ENCODE measurements around the gene FERMT2.

The FERMT2 gene

GRCh38 chr14:52950898-52951680, at the start of gene FERMT2:
TSS of gene FERMT2 (minus strand) at chr14:52951050. CDS start at chr14:52950568, 482 bp downstream.
- H3K27ac ChIP-seq: peak within 1 kb of the TSS; percentile 68
- TF ChIP-seq CTCF (conservative IDR thresholded peaks at IDR 0.05): no peak
- no peak for TF ChIP-seq ZFX (IDR thresholded peaks at IDR 0.05)

GRCh38 chr14:52998376-52999015, 47.6 kb upstream of the FERMT2 start:
- TF ChIP-seq ZFX (IDR thresholded peaks at IDR 0.05) (no peak), CTCF (conservative IDR thresholded peaks at IDR 0.05) (no peak)
- H3K27ac ChIP-seq: no peak overlapping the region

GRCh38 chr14:52996493-52996892, 45.6 kb upstream of the FERMT2 start:
- H3K27ac ChIP-seq: no peak overlapping the region
- TF ChIP-seq CTCF (conservative IDR thresholded peaks at IDR 0.05): no peak
- TF ChIP-seq ZFX (IDR thresholded peaks at IDR 0.05): no peak

GRCh38 chr14:52995998-52996397, 45.1 kb upstream of the FERMT2 start:
- H3K27ac ChIP-seq: no peak overlapping the region
- TF ChIP-seq ZFX (IDR thresholded peaks at IDR 0.05) (no peak), CTCF (conservative IDR thresholded peaks at IDR 0.05) (no peak)

GRCh38 chr14:52992236-52992870, 41.5 kb upstream of the FERMT2 start:
- no peak for TF ChIP-seq CTCF (conservative IDR thresholded peaks at IDR 0.05)
- no peak for TF ChIP-seq ZFX (IDR thresholded peaks at IDR 0.05)
- no peak overlapping the region for H3K27ac ChIP-seq

- no peak for TF ChIP-seq ZFX (IDR thresholded peaks at IDR 0.05)
- H3K27ac ChIP-seq: no peak overlapping the region
Measured at GRCh38 chr14:52988139-52988538, 37.3 kb upstream of the FERMT2 start.

- H3K27ac ChIP-seq: no peak overlapping the region
- no peak for TF ChIP-seq CTCF (conservative IDR thresholded peaks at IDR 0.05)
- no peak for TF ChIP-seq ZFX (IDR thresholded peaks at IDR 0.05)
Measured at GRCh38 chr14:52987514-52987913, 36.7 kb upstream of the FERMT2 start.

All from C4-2B (cell line).